Stimulated activated CD8-positive, alpha-beta memory T cell treated with anti-CD3 and anti-CD28 coated beads, Interleukin-15, amount 100 ng/mL, for 48 hours (primary cell): ENCODE data around the gene KCNJ1.
A peak's percentile ranks its signal among the peaks of the same experiment; 100 is the strongest.

ENCODE experiments used
- DNase-seq, 2 donors: peaks; one replicate each; pipeline ENCODE4 v3.0.0-alpha.2; 2020; ENCODE audit warnings: low read depth in 2 of 2

KCNJ1 gene

DNA sequence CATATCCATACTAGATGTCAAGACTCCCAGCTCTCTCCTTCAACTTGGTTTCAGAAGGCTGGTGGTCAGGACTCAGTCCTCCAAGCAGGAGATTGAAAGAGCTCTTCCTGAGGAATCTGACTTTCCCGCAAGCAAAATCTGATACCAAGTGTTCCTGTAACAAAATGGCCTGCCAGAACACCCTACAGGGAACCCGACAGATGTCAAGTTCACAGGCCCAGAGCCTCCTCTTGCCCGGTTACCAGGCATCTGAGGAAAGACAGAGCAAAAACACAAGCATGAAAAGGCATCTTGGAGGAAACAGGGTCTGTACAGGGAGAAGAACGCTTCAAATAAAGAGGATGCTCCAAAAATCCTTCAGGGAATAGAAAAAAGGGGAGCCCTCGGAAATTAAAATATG is 15.4 kb upstream of the KCNJ1 start:
- no peak for DNase-seq

GRCh38 chr11:128881221-128881620 is 14.1 kb upstream of the KCNJ1 start:
- no peak for DNase-seq

GRCh38 chr11:128879817-128880216 is 12.7 kb upstream of the KCNJ1 start:
- no peak for DNase-seq

DNA sequence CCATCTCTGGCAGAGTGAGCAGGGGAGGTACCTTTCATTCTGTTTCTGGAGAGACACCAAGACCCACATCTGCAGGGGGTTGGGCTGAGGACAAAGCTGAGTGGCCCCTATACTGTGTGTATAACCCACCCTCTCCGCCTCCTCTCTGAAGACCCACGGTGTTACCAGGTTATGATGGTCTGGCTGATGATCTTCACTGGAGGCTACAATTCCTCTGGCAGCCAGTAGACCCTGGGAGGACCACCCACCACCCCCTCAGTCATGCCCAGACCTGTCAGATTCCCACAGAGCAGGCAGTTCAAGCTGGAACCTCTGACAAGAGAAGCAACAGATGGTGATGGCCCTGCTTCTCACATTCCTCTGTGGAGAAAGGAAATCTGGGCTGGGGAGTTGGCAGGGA is 11.4 kb upstream of the KCNJ1 start:
- DNase-seq, result no peak

- no peak for DNase-seq
Measured at GRCh38 chr11:128877726-128878125, 10.6 kb upstream of the KCNJ1 start.

DNA sequence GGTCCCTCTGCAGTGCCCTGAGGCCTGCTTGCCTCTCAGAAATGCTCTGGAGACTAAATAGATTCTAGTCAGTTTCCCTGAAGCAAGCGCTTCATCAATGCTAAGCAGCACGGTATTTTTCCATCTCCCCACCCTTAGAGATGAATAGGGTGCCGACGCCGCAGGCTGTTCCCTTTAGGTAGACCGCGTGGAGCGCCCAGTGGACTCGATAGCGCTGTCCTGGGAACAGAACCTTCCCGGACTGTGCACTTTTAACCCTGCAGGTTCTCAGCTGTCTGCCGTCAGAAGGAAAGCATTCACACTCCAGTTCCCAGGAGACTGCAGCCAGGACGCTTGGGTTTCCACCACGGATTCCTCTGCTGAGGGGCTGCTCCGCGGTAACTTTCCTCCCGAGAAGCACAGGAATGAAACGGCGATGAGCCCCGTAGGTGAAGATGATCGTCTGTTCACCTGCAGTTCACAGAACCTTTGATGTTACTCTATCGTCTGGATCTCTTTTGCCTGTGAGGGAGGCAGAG is 9.1 kb upstream of the KCNJ1 start:
- DNase-seq, result no peak

- DNase-seq, result no peak
Measured at GRCh38 chr11:128874427-128874826, 7.3 kb upstream of the KCNJ1 start.

GRCh38 chr11:128872594-128872993 is 5.5 kb upstream of the KCNJ1 start:
- no peak for DNase-seq

GRCh38 chr11:128872094-128872493 is 5.0 kb upstream of the KCNJ1 start:
- DNase-seq, result no peak

DNA sequence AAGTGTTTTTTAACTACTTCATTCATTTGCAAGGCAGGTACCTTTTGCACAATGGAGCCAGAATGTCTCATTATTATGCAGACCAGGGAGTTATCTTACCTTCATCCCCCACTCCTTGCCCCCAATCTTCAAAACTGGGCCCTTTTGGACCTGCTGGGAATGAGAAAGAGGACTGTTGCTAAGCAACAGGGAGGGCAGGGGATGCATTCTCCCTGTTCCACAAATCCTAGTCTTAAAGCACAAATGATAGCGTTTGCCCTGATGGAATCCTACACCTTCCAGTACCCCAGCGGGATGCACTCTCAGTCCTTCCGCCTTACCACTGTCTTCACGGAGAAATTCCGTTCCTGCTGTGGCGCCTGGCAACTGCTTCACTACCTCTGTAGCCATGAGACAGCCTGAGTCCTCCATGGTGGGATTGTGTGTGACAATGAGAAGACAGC is 4.1 kb upstream of the KCNJ1 start:
- DNase-seq, result no peak

DNA sequence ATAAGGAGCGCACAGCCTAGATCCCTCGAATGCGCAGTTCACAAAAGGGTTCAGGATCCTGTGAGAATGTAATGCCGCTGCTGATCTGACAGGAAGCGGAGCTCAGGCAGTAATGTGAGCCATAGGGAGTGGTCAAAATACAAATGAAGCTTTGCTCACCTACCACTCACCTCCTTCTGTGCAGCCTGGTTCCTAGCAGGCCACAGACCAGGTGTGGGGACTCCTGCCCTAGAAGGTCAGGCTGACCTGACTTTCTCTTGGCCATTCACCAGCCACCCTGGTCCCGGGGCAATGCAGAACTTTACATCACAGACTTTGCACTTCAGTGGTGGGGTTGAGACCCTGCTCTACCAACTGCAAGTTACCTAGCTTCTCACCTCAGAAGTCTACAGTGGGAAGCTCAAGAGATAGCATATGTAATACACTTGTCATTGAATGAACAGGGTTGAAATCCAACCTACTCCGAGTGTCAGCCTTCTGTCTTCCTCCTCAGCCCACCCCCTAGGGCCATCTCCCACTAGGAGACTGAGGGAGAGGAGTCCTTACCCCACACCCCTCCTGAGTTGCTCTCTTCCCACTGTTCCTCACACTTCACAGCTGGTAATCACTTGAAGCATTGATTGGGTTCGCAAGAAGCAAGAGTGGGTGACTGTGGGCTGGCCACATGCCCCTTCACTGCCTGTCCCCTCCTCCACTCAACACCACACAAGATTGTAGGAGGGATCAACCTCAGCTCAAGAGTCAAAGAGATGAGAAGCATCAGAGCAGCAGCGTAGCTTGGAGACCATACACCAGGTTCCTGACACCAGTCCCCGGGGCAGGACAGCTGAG is 2.0 kb upstream of the KCNJ1 start:
- DNase-seq, result no peak

GRCh38 chr11:128865490-128865889 is 1.6 kb downstream of the KCNJ1 start:
- DNase-seq, result no peak

DNA sequence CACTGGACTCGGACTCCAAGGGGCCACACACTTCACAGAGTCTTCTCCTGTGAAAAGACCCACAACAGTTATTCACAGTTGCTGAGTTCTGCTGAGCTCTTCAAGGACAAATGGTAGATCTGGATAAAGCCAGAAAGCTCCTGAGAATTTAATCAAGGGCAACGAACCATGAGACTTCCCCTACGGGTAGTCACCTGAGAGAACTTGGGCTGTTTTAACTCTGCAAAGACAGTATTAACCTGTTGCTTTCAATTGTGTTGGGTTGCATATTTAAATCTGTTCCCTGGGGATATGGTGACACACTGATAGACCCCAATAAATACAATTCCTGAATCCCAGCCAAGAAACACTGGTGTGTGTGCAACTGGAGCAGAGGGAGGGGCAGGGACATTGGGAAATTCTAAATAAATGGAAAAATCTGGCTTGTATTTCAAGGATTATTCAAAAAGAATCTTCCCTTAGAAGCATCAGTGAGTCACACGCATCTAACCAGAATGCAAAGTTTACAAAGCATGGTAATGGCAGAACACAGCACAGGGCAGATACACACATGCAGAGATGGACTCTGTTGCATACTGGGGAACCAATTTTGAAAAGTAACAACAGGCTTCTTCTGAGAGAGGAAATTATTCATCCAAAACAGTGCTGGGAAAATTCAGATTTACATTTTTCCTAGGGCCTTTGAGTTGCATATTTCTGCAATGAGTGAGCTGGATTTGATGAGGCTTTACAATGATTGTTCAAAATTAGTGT is 4.0 kb downstream of the KCNJ1 start:
- DNase-seq, result no peak

- DNase-seq, result no peak
Measured at GRCh38 chr11:128862406-128862805, 4.7 kb downstream of the KCNJ1 start.

- DNase-seq, result no peak
Measured at GRCh38 chr11:128860571-128861361, 6.3 kb downstream of the KCNJ1 start.

- peak; percentile 51 to 68 for DNase-seq
Measured at GRCh38 chr11:128859563-128860441, 7.3 kb downstream of the KCNJ1 start.

DNA sequence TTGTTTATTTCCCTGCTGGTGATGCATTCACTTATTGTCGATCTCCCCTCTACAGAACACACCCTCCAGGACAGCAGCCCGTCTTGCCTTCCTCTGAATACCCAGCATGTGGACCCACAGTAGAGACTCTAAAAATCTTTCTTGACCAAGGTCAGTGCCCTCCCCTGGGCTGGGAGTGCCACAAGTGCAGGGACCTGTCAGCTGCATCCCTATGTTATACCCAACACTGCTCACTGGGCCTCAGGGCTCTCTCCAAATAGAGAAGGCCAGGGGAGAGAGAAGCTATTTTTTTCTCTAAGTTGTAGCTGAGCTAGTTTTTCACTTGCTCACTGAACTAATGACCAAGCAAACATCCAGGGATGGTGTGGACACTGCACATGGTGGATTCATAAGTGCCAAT is 9.8 kb downstream of the KCNJ1 start:
- no peak for DNase-seq

DNA sequence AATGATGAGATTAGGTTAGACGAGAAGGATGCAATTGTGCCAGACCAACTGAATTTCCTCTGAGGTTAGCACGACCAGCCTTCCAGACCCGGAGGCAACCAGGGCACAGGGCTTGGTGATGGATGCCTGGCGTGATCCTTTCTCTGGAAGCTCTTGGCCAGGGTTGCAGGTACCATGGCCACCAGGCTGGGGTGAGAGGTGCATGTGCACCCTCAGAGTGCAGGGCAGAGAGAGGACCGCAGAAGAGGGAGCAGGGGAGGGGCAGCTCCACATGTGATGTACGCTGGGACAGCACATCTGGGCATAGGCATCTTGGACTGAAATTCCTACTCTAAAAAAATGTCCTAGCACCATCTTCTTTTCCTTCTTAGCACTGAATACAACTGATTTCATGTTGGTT is 10.9 kb downstream of the KCNJ1 start:
- no peak for DNase-seq

- no peak for DNase-seq
Measured at GRCh38 chr11:128854841-128855240, 12.3 kb downstream of the KCNJ1 start.

DNA sequence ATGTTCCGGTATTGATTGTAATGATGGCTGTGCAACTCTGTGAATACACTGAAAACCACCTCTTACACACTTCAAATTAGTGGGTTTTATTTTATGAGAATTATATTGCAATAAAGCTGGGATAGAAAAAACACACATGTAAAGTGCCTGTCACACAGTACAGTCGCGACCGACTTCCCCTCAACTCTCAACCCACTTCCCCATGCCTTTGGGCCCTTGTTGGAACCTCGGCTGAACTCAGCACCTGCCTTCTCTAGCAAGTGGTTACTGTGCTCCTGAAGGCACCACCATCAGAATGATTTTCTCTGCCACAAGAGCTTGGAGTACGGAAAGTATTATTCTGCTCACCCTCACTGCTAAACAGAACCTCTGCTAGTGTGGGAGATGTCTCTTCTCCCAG is 13.5 kb downstream of the KCNJ1 start:
- DNase-seq, result no peak
